ENCODE measurements around the gene KAT6B. TPM values are rescaled to one million over a fixed set of nuclear protein-coding genes. Genes with fewer than 3 reads are reported as not detected.
A peak's percentile ranks its signal among the peaks of the same experiment; 100 is the strongest.
"Not testable (repeated sequence)": the region's sequence is repeated elsewhere in the genome, so short reads cannot be mapped to it uniquely, and the experiment has no call there.

KAT6B gene
- total and polyA plus RNA-seq, 7 donors = 2.1 to 21.3 (median 16.9) TPM

GRCh38 chr10:75049316-75050148, 223.1 kb downstream of the KAT6B start:
- H3K9me3 ChIP-seq = no peaks in the 10 kb centered on the region
- TF ChIP-seq, protein P1, sequence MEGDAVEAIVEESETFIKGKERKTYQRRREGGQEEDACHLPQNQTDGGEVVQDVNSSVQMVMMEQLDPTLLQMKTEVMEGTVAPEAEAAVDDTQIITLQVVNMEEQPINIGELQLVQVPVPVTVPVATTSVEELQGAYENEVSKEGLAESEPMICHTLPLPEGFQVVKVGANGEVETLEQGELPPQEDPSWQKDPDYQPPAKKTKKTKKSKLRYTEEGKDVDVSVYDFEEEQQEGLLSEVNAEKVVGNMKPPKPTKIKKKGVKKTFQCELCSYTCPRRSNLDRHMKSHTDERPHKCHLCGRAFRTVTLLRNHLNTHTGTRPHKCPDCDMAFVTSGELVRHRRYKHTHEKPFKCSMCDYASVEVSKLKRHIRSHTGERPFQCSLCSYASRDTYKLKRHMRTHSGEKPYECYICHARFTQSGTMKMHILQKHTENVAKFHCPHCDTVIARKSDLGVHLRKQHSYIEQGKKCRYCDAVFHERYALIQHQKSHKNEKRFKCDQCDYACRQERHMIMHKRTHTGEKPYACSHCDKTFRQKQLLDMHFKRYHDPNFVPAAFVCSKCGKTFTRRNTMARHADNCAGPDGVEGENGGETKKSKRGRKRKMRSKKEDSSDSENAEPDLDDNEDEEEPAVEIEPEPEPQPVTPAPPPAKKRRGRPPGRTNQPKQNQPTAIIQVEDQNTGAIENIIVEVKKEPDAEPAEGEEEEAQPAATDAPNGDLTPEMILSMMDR (IDR thresholded peaks at IDR 0.05) = no peak
- no peaks in the 10 kb centered on the region for H3K27me3 ChIP-seq (ENCODE audit: insufficient read depth in 3 of 3, low read length in 2 of 3)
- H3K27ac ChIP-seq = peak overlapping the region; percentile 14
- peaks cover 0 to 20% of the 10 kb centered on the region in 2 donors for H3K36me3 ChIP-seq (ENCODE audit: insufficient read depth in 1 of 2, low read depth in 1 of 2)
- intact Hi-C loops (cut with DNase I) = loop anchor here in 1 of 2 donors (5.0 kb wide), 2 partner anchors 38 to 48 kb away; a partner anchor contains a TSS
- ATAC-seq (peak in 2 of 4 donors; percentile 32 to 46), DNase-seq (no peak)
- 69 to 79% (median 76%) methylated on average over 19 of the region's 19 CpGs for WGBS, 3 donors
- no peak overlapping the region for H3K4me3 ChIP-seq
- H3K4me1 ChIP-seq = peaks cover 4% of the 10 kb centered on the region

GRCh38 chr10:75050149-75050919, 223.9 kb downstream of the KAT6B start:
- TF ChIP-seq, protein P1 (IDR thresholded peaks at IDR 0.05) = no peak
- Histone ChIP-seq H3K4me3 (no peak overlapping the region), H3K27me3 (ENCODE audit: insufficient read depth in 3 of 3, low read length in 2 of 3) (no peaks in the 10 kb centered on the region), H3K4me1 (peaks cover 4% of the 10 kb centered on the region), H3K36me3 (ENCODE audit: insufficient read depth in 1 of 2, low read depth in 1 of 2) (peaks cover 0 to 28% of the 10 kb centered on the region in 2 donors), H3K27ac (peak overlapping the region; percentile 17), H3K9me3 (no peaks in the 10 kb centered on the region)
- intact Hi-C loops (cut with DNase I) = loop anchor here in 1 of 2 donors (5.0 kb wide), 1 partner anchor 37 kb away; no protein-coding TSS in a partner anchor
- DNase-seq (no peak), ATAC-seq (peak in 1 of 4 donors; percentile 26)
- 92 to 94% (median 93%) methylated on average over 14 of the region's 14 CpGs for WGBS, 3 donors

- WGBS, 3 donors = 89 to 93% (median 92%) methylated on average over 5 of the region's 5 CpGs
- H3K4me1 ChIP-seq = peaks cover 4% of the 10 kb centered on the region
- H3K27me3 ChIP-seq (ENCODE audit: insufficient read depth in 3 of 3, low read length in 2 of 3) = no peaks in the 10 kb centered on the region
- no peaks in the 10 kb centered on the region for H3K9me3 ChIP-seq
- intact Hi-C loops (cut with DNase I) = loop anchor here in 1 of 2 donors (5.0 kb wide), 1 partner anchor 36 kb away; no protein-coding TSS in a partner anchor
- peaks cover 0 to 37% of the 10 kb centered on the region in 2 donors for H3K36me3 ChIP-seq (ENCODE audit: insufficient read depth in 1 of 2, low read depth in 1 of 2)
- no peak overlapping the region for H3K27ac ChIP-seq
- TF ChIP-seq, protein P1 (IDR thresholded peaks at IDR 0.05) = no peak
- ATAC-seq (no peak), DNase-seq (no peak)
- H3K4me3 ChIP-seq = no peak overlapping the region
These were observed 224.9 kb downstream of the KAT6B start for GRCh38 chr10:75051308-75051707.

DNA sequence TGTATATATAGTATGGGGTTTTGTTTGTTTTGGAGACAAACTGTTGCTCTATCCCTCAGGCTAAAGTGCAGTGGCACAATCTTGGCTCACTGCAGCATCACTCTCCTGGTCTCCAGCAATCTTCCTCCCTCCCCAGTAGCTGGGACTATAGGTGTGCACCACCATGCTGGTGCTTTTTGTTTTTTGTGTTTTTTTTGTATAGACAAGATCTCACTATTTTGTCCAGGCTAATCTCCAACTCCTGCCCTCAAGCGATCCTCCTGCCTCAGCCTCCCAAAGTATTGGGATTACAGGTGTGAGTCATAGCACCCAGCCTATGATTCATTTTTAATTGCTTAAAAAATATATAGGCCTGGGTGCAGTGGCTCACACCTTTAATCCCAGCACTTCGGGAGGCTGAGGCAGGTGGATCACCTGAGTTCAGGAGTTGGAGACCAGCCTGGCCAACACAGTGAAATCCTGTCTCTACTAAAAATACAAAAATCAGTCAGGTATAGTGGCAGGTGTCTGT, 229.6 kb downstream of the KAT6B start:
- H3K36me3 ChIP-seq (ENCODE audit: insufficient read depth in 1 of 2, low read depth in 1 of 2) = peaks cover 0 to 53% of the 10 kb centered on the region in 2 donors
- H3K9me3 ChIP-seq; intact Hi-C loops (cut with DNase I); H3K4me1 ChIP-seq; ATAC-seq; DNase-seq; H3K27me3 ChIP-seq (ENCODE audit: insufficient read depth in 3 of 3, low read length in 2 of 3); H3K27ac ChIP-seq; H3K4me3 ChIP-seq: not testable (repeated sequence)
- 94 to 97% (median 94%) methylated on average over 2 of the region's 2 CpGs for WGBS, 3 donors
